DMS79 treated with DMSO at 0.1 percent for 48 hours (cell line): ENCODE results near the gene GABBR2.
A peak's percentile ranks its signal among the peaks of the same experiment; 100 is the strongest.

Experiments used
- DNase-seq: peaks from one replicate; lab custom pipeline; 2025; lab: John Stamatoyannopoulos, UW

Gene GABBR2

GRCh38 chr9:98569491-98569890 lies 139.2 kb downstream of the GABBR2 start:
- no peak for DNase-seq

DNA sequence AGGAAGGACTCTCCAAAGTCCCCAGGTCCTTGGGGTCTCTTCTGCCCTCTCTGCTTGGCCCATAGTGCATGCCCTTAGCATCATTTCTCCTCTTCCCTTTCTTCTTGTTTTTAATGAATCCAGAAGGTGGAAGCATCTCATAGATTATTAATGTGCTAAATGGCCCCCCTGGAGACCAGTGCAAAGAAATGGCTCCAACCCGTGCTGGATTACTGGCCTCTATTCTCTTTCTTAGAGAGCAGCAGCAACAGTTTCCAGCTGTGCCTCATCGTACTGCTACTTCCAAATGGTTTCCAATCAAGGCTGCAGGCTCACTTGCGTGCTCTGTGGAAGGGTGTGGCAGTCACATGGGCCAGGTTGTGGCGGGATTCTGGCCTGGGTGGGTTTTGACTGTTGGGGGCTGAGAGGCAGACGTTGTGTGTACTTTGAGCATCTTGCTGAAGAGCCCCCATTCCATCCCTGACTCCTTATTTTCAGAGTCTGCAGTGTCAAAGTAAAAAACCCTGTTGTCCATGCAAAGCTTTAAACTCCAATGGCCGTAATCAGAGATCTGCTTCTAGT lies 139.7 kb downstream of the GABBR2 start:
- DNase-seq, result no peak

DNA sequence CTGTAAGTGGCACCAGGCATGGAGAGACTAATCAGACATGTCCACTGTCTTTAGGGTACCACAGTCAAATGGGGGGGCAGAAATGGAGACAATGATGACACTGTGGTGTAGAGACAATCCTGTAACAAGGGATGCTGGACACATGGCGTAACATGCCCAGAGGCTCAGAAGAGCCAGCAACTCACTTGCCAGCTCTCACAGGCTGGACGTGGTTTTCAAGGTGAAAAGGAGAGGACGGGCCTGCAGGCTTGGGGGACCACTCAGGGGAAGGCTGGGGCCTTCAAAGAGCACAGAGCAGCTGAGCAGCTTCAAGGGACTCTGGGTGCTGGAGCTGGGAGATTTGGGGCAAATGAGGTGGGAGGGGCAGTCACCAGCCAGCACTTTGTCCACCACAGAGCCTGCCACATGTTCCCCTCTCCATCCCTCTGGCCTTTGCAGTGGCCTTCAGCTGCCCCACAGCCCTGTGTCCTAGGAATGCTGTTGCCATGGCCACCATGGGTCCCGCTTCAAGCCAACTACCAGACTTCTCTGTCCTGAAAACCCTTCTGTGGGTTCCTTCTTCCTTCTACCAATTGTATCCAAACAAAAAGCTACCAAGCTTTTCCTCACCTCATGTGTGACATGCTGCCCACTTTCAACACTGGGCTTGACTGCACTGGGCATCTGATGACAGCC lies 140.4 kb downstream of the GABBR2 start:
- no peak for DNase-seq

GRCh38 chr9:98567540-98568233 lies 141.0 kb downstream of the GABBR2 start:
- no peak for DNase-seq

GRCh38 chr9:98565152-98566135 lies 143.3 kb downstream of the GABBR2 start:
- no peak for DNase-seq

DNA sequence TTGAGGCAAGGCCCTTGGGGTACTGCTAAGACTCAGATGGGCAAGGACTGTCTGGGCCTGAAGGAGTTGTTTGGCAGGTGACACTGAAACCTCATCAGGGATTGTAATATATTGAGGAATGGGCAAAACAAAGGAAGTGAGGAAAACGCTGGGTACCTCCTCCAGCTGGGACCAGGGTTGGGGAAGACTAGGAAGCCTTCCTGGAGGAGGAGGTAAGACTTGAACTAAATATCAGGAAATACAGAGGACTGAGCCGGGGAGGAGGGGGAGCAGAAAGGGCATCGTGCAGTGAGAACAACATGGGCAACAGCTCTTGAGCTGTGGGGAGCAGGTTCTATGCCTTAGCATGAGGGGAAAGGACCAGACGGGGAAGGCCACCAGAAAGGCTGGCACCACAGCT lies 144.0 kb downstream of the GABBR2 start:
- DNase-seq, result no peak

DNA sequence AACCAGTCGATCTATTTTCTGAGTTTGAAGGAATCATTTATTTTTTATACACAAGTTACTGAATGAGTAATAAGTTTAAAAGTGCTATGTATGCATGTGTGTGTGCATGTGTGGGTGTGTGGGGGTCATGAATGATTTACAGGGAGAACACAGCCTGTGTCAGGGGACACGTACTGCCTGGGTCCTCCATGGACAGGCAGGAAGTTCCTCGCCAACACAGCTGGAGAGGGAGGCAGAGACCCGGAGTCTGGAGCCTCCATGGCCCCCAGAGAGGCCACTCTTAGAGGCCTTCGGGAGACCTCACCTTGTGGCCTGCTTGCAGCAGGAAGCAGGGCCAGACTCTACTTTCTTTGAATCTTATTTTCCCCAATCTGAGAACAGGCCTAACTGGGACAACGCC lies 144.7 kb downstream of the GABBR2 start:
- no peak for DNase-seq

GRCh38 chr9:98563212-98563907 lies 145.4 kb downstream of the GABBR2 start:
- DNase-seq, result no peak

GRCh38 chr9:98559561-98559960 lies 149.2 kb downstream of the GABBR2 start:
- DNase-seq, result no peak

DNA sequence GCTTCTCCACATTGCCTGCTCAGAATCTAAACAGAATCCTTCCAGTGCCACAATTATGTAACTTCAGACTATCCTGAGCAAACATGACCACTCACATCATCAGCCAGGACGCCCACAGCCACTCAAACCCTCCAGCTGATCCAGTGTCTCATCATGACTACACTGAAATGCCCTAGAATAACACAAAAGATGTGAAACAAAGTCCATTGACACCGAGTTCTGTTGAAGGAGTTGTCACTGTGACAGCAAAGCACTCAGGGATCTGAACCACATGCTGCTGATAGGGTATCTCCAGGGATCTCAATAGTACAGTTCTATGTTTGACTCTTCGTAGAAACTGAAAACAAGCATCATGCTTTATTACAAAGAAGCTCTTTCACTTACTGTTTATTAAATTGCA lies 150.2 kb downstream of the GABBR2 start:
- DNase-seq, result no peak

DNA sequence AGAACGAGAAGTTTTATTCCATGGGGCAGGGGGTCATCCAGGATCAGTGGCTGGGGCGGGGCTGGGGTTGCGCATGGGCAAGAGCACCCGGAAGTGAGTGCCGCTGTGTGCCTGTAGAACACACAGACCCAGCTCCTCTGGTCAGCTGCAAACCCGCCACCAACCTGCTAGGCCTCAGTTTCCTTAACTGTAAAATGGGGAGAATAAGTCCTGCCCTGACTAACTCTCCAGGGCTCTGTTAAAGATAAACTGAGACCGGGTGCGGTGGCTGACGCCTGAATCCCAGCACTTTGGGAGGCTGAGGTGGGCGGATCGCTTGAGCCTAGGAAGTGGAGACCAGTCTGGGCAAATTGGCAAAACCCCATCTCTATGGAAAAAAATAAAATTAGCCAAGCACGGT lies 152.2 kb downstream of the GABBR2 start:
- DNase-seq, result no peak

- DNase-seq, result no peak
These were observed 152.9 kb downstream of the GABBR2 start for GRCh38 chr9:98555651-98556465.

- DNase-seq, result no peak
These were observed 154.0 kb downstream of the GABBR2 start for GRCh38 chr9:98554752-98555151.

- no peak for DNase-seq
These were observed 156.4 kb downstream of the GABBR2 start for GRCh38 chr9:98552331-98552730.

GRCh38 chr9:98551511-98552286 lies 157.0 kb downstream of the GABBR2 start:
- DNase-seq, result no peak

GRCh38 chr9:98550206-98550820 lies 158.4 kb downstream of the GABBR2 start:
- peak; percentile 1 for DNase-seq

DNA sequence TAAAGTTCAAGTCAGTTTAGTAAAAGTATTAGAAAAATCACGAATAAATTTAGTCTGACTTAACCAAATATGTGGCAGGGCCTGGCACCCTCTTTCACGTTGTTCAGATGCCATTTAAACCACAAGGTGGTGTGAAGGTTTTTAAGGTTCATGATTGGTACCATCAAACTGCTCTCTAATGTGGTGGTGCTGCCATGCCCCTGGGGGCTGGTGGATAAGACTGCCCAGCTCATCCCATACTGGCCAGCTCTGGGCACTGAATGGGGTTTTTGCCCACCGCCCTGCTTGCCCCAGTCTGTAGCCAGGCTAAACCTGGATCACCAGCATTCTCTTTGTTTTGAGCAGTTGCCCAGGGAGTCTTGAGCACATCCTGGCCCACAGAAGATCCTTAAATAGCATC lies 159.3 kb downstream of the GABBR2 start:
- no peak for DNase-seq

DNA sequence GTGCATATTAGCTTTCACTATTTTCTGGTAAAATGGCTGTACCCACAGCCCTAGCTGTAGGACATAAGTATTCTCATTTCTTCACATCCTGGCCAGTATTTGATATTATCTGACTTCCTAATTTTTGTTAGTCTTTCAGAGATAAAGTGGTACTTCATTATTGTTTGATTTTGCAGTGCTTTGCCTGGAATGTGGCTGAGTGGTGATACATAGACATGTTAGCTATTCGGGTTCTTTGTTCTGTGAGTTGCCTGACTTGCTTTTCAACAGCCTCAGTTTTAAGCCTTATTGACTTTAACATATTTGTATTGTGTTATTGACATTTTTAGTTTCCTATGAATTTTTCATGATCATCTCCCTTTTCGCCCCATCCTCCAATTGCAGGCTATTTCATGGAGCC lies 161.1 kb downstream of the GABBR2 start:
- no peak for DNase-seq

GRCh38 chr9:98545021-98545420 lies 163.7 kb downstream of the GABBR2 start:
- peak; percentile 8 for DNase-seq
